Activated CD8-positive, alpha-beta T cell treated with anti-CD3 and anti-CD28 coated beads for 36 hours (primary cell): ENCODE measurements around the gene RAB33B. TPM values are rescaled to one million over a fixed set of nuclear protein-coding genes. Genes with fewer than 3 reads are reported as not detected.

Source experiments
- ATAC-seq: fragments of 200-7000 bp; cut with Tn5 transposase; one replicate; pipeline ENCODE4 v1.10.0; 2021; ENCODE audit warnings: mild to moderate bottlenecking, moderate library complexity
- CTCF ChIA-PET: fragments of 350-600 bp; sonication (Branson Sonifier 250); formaldehyde crosslinking; loops from one replicate; lab custom pipeline; 2021; ENCODE audit warnings: antibody characterized with exemption; lab: Charles Lee
- POLR2A ChIA-PET: fragments of 350-600 bp; sonication (Branson Sonifier 250); formaldehyde crosslinking; loops from one replicate; lab custom pipeline; 2021; ENCODE audit warnings: antibody characterized with exemption; lab: Charles Lee
- DNase-seq: peaks from one replicate; pipeline ENCODE4 v3.0.0-alpha.2; 2020
- H3K27ac Mint-ChIP-seq: one replicate; pipeline ENCODE4 v1.8.0; 2021; ENCODE audit warnings: mild to moderate bottlenecking, mixed read lengths
- H3K27me3 Mint-ChIP-seq: one replicate; pipeline ENCODE4 v1.8.0; 2021; ENCODE audit warnings: mixed read lengths
- H3K36me3 Mint-ChIP-seq: one replicate; pipeline ENCODE4 v1.8.0; 2021; ENCODE audit warnings: low read depth, mixed read lengths
- H3K4me1 Mint-ChIP-seq: one replicate; pipeline ENCODE4 v1.8.0; 2021; ENCODE audit warnings: low read depth, mixed read lengths
- H3K4me3 Mint-ChIP-seq: one replicate; pipeline ENCODE4 v1.8.0; 2021; ENCODE audit warnings: mild to moderate bottlenecking, moderate library complexity, mixed read lengths
- H3K9me3 Mint-ChIP-seq: one replicate; pipeline ENCODE4 v1.8.0; 2021; ENCODE audit warnings: mixed read lengths
- intact Hi-C: fragments of 100-400 bp; cut with micrococcal nuclease; formaldehyde crosslinking; loops from one replicate; pipeline ENCODE4 v1.10.0; 2022
- total RNA-seq, 2 experiments: library from RNA; stranded (reverse); gene quantifications; one replicate each; pipeline ENCODE4 v1.2.3, GENCODE V29; 2021
- TF ChIP-seq, protein P1 (sequence below): fragments of 200-600 bp; IDR thresholded peaks from one replicate; pipeline ENCODE4 v1.8.0; 2022; ENCODE audit warnings: antibody characterized with exemption, mild to moderate bottlenecking

The RAB33B gene
- total RNA-seq, 2 experiments from 2014 or later, result 6.1 to 6.2 TPM

DNA sequence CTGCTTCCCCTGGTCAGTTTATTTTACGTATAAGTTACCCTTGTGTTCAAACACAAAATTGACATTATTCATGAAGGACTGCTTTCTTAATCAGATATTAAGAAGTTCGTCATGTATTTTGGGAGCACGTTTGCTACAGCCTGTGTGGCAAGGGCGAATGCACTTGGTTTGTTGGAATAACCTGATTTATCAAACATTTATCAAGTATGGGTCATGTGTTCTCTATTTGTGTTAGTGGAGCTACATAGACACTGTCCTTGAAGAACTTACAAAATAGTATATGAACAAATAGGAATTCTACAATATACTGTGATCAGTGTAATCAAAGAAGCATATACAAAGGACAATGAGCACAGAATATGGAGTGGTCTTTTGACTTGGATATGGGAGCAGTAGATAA lies 22.4 kb downstream of the RAB33B start:
- Mint-ChIP-seq H3K27ac (no peak overlapping the region), H3K9me3 (peaks cover 4% of the 10 kb centered on the region), H3K36me3 (peaks cover 17% of the 10 kb centered on the region), H3K4me3 (no peak overlapping the region), H3K27me3 (no peaks in the 10 kb centered on the region), H3K4me1 (peaks cover 4% of the 10 kb centered on the region)
- intact Hi-C loops, result no loop called here
- ChIA-PET CTCF (interaction anchor here (0.9 kb wide), 2 partner anchors 12 to 21 kb away, joined by 3 read pairs; no protein-coding TSS in a partner anchor), POLR2A (no interaction called here)
- ATAC-seq, result no peak
- DNase-seq, result no peak
- TF ChIP-seq, protein P1, sequence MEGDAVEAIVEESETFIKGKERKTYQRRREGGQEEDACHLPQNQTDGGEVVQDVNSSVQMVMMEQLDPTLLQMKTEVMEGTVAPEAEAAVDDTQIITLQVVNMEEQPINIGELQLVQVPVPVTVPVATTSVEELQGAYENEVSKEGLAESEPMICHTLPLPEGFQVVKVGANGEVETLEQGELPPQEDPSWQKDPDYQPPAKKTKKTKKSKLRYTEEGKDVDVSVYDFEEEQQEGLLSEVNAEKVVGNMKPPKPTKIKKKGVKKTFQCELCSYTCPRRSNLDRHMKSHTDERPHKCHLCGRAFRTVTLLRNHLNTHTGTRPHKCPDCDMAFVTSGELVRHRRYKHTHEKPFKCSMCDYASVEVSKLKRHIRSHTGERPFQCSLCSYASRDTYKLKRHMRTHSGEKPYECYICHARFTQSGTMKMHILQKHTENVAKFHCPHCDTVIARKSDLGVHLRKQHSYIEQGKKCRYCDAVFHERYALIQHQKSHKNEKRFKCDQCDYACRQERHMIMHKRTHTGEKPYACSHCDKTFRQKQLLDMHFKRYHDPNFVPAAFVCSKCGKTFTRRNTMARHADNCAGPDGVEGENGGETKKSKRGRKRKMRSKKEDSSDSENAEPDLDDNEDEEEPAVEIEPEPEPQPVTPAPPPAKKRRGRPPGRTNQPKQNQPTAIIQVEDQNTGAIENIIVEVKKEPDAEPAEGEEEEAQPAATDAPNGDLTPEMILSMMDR, result no peak

DNA sequence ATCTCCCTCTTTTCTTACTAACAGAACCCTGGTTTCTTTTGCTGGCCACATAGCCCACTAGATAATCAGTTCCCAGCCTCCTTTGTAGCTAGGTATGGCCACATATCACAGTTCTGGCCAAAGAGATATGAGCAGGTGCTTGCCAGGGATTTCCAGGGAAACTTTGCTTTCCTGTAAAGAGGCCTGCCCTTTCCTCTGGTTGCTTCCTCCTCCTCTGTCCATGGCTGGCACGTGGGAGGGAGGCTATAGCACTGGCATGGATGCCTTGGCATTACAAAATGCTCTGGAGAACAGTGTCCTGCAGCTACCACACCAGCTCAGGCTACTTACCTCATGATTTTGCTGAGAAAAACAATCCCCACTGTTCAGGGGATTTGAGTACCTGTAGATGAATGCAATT lies 27.5 kb downstream of the RAB33B start:
- no peaks in the 10 kb centered on the region for H3K36me3 Mint-ChIP-seq
- intact Hi-C loops, result no loop called here
- ATAC-seq (no peak), DNase-seq (no peak)
- H3K4me3 Mint-ChIP-seq, result no peak overlapping the region
- TF ChIP-seq, protein P1, result no peak
- H3K27me3 Mint-ChIP-seq, result no peaks in the 10 kb centered on the region
- no peaks in the 10 kb centered on the region for H3K9me3 Mint-ChIP-seq
- no peak overlapping the region for H3K27ac Mint-ChIP-seq
- CTCF ChIA-PET, result interaction anchor here (1.2 kb wide), 1 partner anchor 65 kb away, joined by 3 read pairs; no protein-coding TSS in a partner anchor
- peaks cover 4% of the 10 kb centered on the region for H3K4me1 Mint-ChIP-seq
- POLR2A ChIA-PET, result no interaction called here

- Mint-ChIP-seq H3K27me3 (no peaks in the 10 kb centered on the region), H3K27ac (no peak overlapping the region), H3K9me3 (no peaks in the 10 kb centered on the region), H3K4me3 (no peak overlapping the region), H3K36me3 (no peaks in the 10 kb centered on the region), H3K4me1 (peaks cover 4% of the 10 kb centered on the region)
- ChIA-PET POLR2A (interaction anchor here (0.6 kb wide), 1 partner anchor 190 kb away, joined by 3 read pairs; no protein-coding TSS in a partner anchor), CTCF (no interaction called here)
- intact Hi-C loops, result no loop called here
- DNase-seq (no peak), ATAC-seq (no peak)
- TF ChIP-seq, protein P1, result no peak
Measured at GRCh38 chr4:139483000-139483399, 29.1 kb downstream of the RAB33B start.

- no peak overlapping the region for H3K4me3 Mint-ChIP-seq
- H3K9me3 Mint-ChIP-seq, result no peaks in the 10 kb centered on the region
- POLR2A ChIA-PET, result interaction anchor here (0.7 kb wide), 1 partner anchor 20 kb away, joined by 3 read pairs; no protein-coding TSS in a partner anchor
- intact Hi-C loops, result no loop called here
- H3K4me1 Mint-ChIP-seq, result no peaks in the 10 kb centered on the region
- H3K36me3 Mint-ChIP-seq, result no peaks in the 10 kb centered on the region
- CTCF ChIA-PET, result no interaction called here
- H3K27me3 Mint-ChIP-seq, result no peaks in the 10 kb centered on the region
- no peak overlapping the region for H3K27ac Mint-ChIP-seq
- TF ChIP-seq, protein P1, result no peak
- ATAC-seq (no peak), DNase-seq (no peak)
Measured at GRCh38 chr4:139484783-139485311, 30.9 kb downstream of the RAB33B start.

GRCh38 chr4:139488442-139488841 lies 34.5 kb downstream of the RAB33B start:
- TF ChIP-seq, protein P1, result no peak
- H3K27ac Mint-ChIP-seq, result no peak overlapping the region
- DNase-seq (no peak), ATAC-seq (no peak)
- no peaks in the 10 kb centered on the region for H3K9me3 Mint-ChIP-seq
- ChIA-PET POLR2A (no interaction called here), CTCF (interaction anchor here (0.7 to 1.1 kb wide), 2 partner anchors 9 to 13 kb away, joined by 3 to 6 read pairs; no protein-coding TSS in a partner anchor)
- H3K36me3 Mint-ChIP-seq, result no peaks in the 10 kb centered on the region
- intact Hi-C loops, result no loop called here
- H3K27me3 Mint-ChIP-seq, result no peaks in the 10 kb centered on the region
- no peak overlapping the region for H3K4me3 Mint-ChIP-seq
- H3K4me1 Mint-ChIP-seq, result no peaks in the 10 kb centered on the region
